Urinary bladder (tissue), 4 donors: ENCODE results near the gene WASF1. TPM values are rescaled to one million over a fixed set of nuclear protein-coding genes. Genes with fewer than 3 reads are reported as not detected.
A peak's percentile ranks its signal among the peaks of the same experiment; 100 is the strongest.

Experiments used
- DNase-seq: peaks from one replicate; pipeline ENCODE4 v3.0.0-alpha.2; 2015; ENCODE audit errors: extremely low spot score
- H3K27ac ChIP-seq: one replicate; pipeline ENCODE4 v1.5.1; 2013; ENCODE audit warnings: low read depth, mild to moderate bottlenecking, moderate library complexity
- H3K36me3 ChIP-seq: one replicate; pipeline ENCODE4 v1.6.1; 2013; ENCODE audit warnings: mild to moderate bottlenecking, moderate library complexity; ENCODE audit not compliant: insufficient read depth
- H3K4me1 ChIP-seq: one replicate; pipeline ENCODE4 v1.6.1; 2013; ENCODE audit warnings: mild to moderate bottlenecking, moderate library complexity; ENCODE audit not compliant: insufficient read depth
- H3K4me3 ChIP-seq: one replicate; pipeline ENCODE4 v1.5.1; 2013; ENCODE audit warnings: low read depth, low read length
- WGBS: extraction: QIAGEN DNeasy Blood & Tissue Kit; methylation state at CpG from one replicate; pipeline ENCODE4 v1.1.7; 2013; 5-methylcytosine and 5-hydroxymethylcytosine counted together
- polyA plus RNA-seq: library from polyadenylated mRNA; stranded (reverse); fragments of 200-250 nt; gene quantifications from one replicate; pipeline ENCODE4 v1.2.3, GENCODE V29; 2013
- total RNA-seq: library from RNA; depleted of rRNA; stranded (reverse); fragments of >200 nt; gene quantifications from one replicate; pipeline ENCODE4 v1.2.3, GENCODE V29; 2014
- donor health status: healthy with polysubstance abuse.
- donor health status: healthy.

The WASF1 gene
- total and polyA plus RNA-seq, 2 donors, result 8.3 to 14.5 TPM

- Histone ChIP-seq H3K4me3 (no peak overlapping the region), H3K36me3 (no peaks in the 10 kb centered on the region), H3K4me1 (no peaks in the 10 kb centered on the region), H3K27ac (no peak overlapping the region)
- DNase-seq, result no peak
Observed at GRCh38 chr6:110188791-110189190, 9.3 kb upstream of the WASF1 start.

GRCh38 chr6:110185879-110186278 is 6.4 kb upstream of the WASF1 start:
- DNase-seq, result no peak
- no peak overlapping the region for H3K4me3 ChIP-seq
- H3K27ac ChIP-seq, result no peak overlapping the region
- WGBS, result 91% methylated on average over 3 of the region's 3 CpGs
- no peaks in the 10 kb centered on the region for H3K36me3 ChIP-seq
- peaks cover 8% of the 10 kb centered on the region for H3K4me1 ChIP-seq

GRCh38 chr6:110183292-110183885 is 3.9 kb upstream of the WASF1 start:
- H3K4me3 ChIP-seq, result no peak overlapping the region
- WGBS, result 77% methylated on average over 5 of the region's 5 CpGs
- peaks cover 8% of the 10 kb centered on the region for H3K4me1 ChIP-seq

GRCh38 chr6:110181131-110182030 is 1.9 kb upstream of the WASF1 start:
- DNase-seq, result no peak
- H3K27ac ChIP-seq, result no peak overlapping the region

More at GRCh38 chr6:110183292-110183885, 3.9 kb upstream of the WASF1 start:
- no peaks in the 10 kb centered on the region for H3K36me3 ChIP-seq
- DNase-seq, result no peak
- H3K27ac ChIP-seq, result no peak overlapping the region

GRCh38 chr6:110180228-110181008 is 948 bp upstream of the WASF1 start, which contains the start of gene CDC40:
TSS of gene CDC40 (plus strand) at chr6:110180427. CDS start at chr6:110180445, 18 bp downstream.
- Histone ChIP-seq H3K27ac (peak within 1 kb of the TSS; percentile 73), H3K4me1 (peaks cover 8% of the 10 kb centered on the region), H3K36me3 (no peaks in the 10 kb centered on the region), H3K4me3 (peak within 1 kb of the TSS; percentile 77)
- DNase-seq, result no peak
- under 1% methylated on average over 28 of the region's 28 CpGs for WGBS

More at GRCh38 chr6:110181131-110182030, 1.9 kb upstream of the WASF1 start:
- Histone ChIP-seq H3K4me1 (peaks cover 8% of the 10 kb centered on the region), H3K4me3 (peak overlapping the region; percentile 73), H3K36me3 (no peaks in the 10 kb centered on the region)
- 46% methylated on average over 6 of the region's 6 CpGs for WGBS

- DNase-seq, result no peak
- H3K4me1 ChIP-seq, result peaks cover 8% of the 10 kb centered on the region
- H3K27ac ChIP-seq, result peak overlapping the region; percentile 46
- H3K36me3 ChIP-seq, result no peaks in the 10 kb centered on the region
- WGBS, result under 1% methylated on average over 66 of the region's 66 CpGs
- peak overlapping the region; percentile 77 for H3K4me3 ChIP-seq
Observed at GRCh38 chr6:110178626-110179405, 654 bp downstream of the WASF1 start.

- Histone ChIP-seq H3K27ac (no peak overlapping the region), H3K36me3 (no peaks in the 10 kb centered on the region), H3K4me1 (no peaks in the 10 kb centered on the region), H3K4me3 (no peak overlapping the region)
- no peak for DNase-seq
- 81% methylated on average over 4 of the region's 4 CpGs for WGBS
Observed at GRCh38 chr6:110173506-110174132, 5.9 kb downstream of the WASF1 start.

GRCh38 chr6:110170081-110170480 is 9.4 kb downstream of the WASF1 start:
- WGBS, result 92% methylated on average over 2 of the region's 2 CpGs
- Histone ChIP-seq H3K4me3 (no peak overlapping the region), H3K4me1 (no peaks in the 10 kb centered on the region), H3K36me3 (no peaks in the 10 kb centered on the region), H3K27ac (no peak overlapping the region)
- DNase-seq, result no peak

- no peak overlapping the region for H3K4me3 ChIP-seq
- 96% methylated on average over 1 of the region's 1 CpG for WGBS
- no peaks in the 10 kb centered on the region for H3K36me3 ChIP-seq
- H3K27ac ChIP-seq, result no peak overlapping the region
- H3K4me1 ChIP-seq, result no peaks in the 10 kb centered on the region
- DNase-seq, result no peak
Observed at GRCh38 chr6:110158479-110158878, 21.0 kb downstream of the WASF1 start.

GRCh38 chr6:110147870-110148269 is 31.6 kb downstream of the WASF1 start:
- no peak overlapping the region for H3K4me3 ChIP-seq
- H3K36me3 ChIP-seq, result no peaks in the 10 kb centered on the region
- WGBS, result 84% methylated on average over 3 of the region's 3 CpGs
- DNase-seq, result no peak
- H3K27ac ChIP-seq, result no peak overlapping the region
- H3K4me1 ChIP-seq, result no peaks in the 10 kb centered on the region

GRCh38 chr6:110140650-110141049 is 38.8 kb downstream of the WASF1 start:
- no peak overlapping the region for H3K27ac ChIP-seq
- WGBS, result 87% methylated on average over 2 of the region's 2 CpGs
- no peak for DNase-seq
- no peaks in the 10 kb centered on the region for H3K36me3 ChIP-seq
- H3K4me3 ChIP-seq, result no peak overlapping the region
- H3K4me1 ChIP-seq, result no peaks in the 10 kb centered on the region

- Histone ChIP-seq H3K4me1 (no peaks in the 10 kb centered on the region), H3K36me3 (no peaks in the 10 kb centered on the region), H3K27ac (no peak overlapping the region), H3K4me3 (no peak overlapping the region)
- 97% methylated on average over 9 of the region's 9 CpGs for WGBS
- no peak for DNase-seq
Observed at GRCh38 chr6:110139052-110139451, 40.4 kb downstream of the WASF1 start.
